GM19239 (cell line): ENCODE measurements around the gene HECTD2.
"Not testable (repeated sequence)": the region's sequence is repeated elsewhere in the genome, so short reads cannot be mapped to it uniquely, and the experiment has no call there.

Experiments used
- DNase-seq: peaks from one replicate; pipeline ENCODE4 v3.0.0; 2011; ENCODE audit warnings: low spot score; ENCODE audit not compliant: insufficient read length
- FAIRE-seq: peaks from 2 replicates; lab custom pipeline; 2011; peaks lifted over from hg19 to GRCh38; lab: Jason Lieb, UNC

The HECTD2 gene

GRCh38 chr10:91411621-91412020, 1.5 kb downstream of the HECTD2 start:
- FAIRE-seq (no peak), DNase-seq (no peak)

GRCh38 chr10:91412354-91413087, 2.4 kb downstream of the HECTD2 start:
- DNase-seq (no peak), FAIRE-seq (no peak)

DNA sequence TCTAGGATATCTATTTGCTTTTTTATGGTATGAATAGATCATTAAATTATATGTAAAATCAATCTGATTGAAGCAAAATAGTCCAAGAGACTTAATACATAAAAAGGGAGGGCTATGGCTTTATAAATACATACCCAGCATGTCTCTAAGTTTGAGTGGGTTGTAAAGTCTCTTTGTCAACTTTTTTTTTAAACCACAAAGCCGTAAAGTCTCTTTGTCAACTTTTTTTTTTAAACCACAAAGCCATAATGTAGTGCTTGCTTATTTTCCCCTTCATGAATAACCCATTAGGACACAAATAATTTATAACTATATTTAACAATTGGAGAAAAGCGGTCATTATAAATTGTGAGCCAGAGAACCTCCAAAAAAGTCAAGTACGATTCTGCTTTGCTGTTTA, 5.7 kb downstream of the HECTD2 start:
- FAIRE-seq: no peak
- no peak for DNase-seq

DNA sequence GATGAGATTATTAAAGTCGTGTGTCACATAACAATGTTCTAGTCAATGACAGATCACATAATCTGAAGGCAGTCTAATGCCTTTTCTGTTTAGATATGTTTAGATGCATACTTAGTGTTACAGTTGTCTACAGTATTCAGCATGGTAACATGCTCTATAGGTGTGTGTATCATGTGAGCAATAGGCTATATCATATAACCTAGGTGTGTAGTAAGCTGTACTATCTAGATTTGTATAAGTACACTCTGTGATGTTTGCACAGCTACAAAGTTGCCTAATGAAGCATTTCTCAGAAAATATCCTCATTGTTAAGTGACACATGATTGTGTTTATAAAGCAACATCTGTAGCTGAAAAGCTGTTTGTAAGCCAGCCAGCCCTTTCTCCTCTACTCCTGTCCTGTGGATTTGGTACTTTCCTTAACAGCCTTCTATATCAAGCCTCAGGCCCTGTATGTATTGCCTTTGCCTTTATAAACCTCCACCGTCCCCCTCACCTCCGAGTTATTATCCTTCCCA, 6.3 kb downstream of the HECTD2 start:
- FAIRE-seq (no peak), DNase-seq (no peak)

DNA sequence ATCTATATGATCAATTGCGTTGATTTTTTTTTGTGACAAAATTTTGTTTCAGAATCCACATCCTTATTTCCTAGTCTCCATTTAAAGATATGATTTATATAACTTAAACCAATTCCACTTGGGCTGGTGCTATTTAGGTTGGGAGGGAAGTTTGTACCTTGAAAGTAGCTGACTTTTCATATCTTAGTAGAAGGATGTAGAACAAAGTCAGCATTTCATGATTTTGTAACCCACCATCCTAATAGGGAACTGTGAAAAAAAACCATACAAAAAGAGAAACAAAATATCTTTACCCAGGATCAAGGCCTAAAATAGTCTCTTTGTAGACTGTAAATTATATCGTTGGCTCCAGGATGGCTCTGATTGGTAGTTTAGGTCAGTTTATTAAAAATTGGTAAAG, 8.3 kb downstream of the HECTD2 start:
- DNase-seq (no peak), FAIRE-seq (no peak)

- FAIRE-seq (no peak), DNase-seq (no peak)
Observed at GRCh38 chr10:91420868-91421267, 10.7 kb downstream of the HECTD2 start.

- DNase-seq (no peak), FAIRE-seq (no peak)
Observed at GRCh38 chr10:91422915-91423314, 12.8 kb downstream of the HECTD2 start.

- FAIRE-seq (no peak), DNase-seq (no peak)
Observed at GRCh38 chr10:91424016-91424415, 13.9 kb downstream of the HECTD2 start.

DNA sequence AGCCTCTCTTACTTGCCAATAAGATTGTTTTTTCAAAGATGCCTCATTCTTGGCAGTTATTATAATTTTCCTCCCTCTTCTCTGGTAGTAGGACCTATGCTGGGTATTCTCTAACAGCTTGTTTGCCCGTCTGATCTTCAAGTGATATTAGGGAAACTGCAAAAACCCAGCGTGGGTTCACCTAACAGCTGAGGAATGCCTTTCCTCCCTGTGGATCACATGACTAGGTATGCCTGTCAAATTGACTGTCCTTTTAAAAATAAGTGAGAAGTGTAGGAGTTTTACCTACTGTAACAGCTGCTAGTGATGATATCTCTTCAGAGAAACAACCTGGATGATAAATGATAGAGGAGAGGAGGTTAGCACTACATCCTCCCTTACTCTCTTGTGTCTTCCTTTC, 22.0 kb downstream of the HECTD2 start:
- no peak for FAIRE-seq
- DNase-seq: no peak

DNA sequence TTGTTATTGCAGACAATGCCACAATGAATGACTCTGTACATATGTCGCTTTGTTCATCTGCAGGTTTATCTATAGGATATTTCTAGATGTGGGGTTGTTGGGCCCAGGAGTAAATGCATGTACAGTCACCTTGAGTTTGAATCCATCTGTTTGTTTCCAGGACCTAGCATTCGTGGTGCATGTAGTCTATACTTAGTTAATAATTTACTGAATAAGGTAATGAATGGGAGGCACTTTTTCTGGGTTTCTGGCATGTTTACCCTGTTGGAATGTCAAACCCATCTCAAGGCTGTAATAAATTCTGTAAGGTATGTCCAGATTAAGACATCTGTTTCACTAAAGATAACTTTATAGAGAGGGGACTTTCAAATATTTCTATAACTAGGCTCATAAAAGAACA, 23.5 kb downstream of the HECTD2 start:
- DNase-seq (no peak), FAIRE-seq (no peak)

- FAIRE-seq (no peak), DNase-seq (no peak)
Observed at GRCh38 chr10:91434041-91434440, 23.9 kb downstream of the HECTD2 start.

- FAIRE-seq: no peak
- DNase-seq: no peak
Observed at GRCh38 chr10:91435241-91435640, 25.1 kb downstream of the HECTD2 start.

GRCh38 chr10:91438228-91438627, 28.1 kb downstream of the HECTD2 start:
- not testable (repeated sequence) for DNase-seq, FAIRE-seq

GRCh38 chr10:91444211-91445182, 34.4 kb downstream of the HECTD2 start:
- FAIRE-seq (no peak), DNase-seq (no peak)

- DNase-seq: no peak
- no peak for FAIRE-seq
Observed at GRCh38 chr10:91452063-91452462, 41.9 kb downstream of the HECTD2 start.

GRCh38 chr10:91453535-91453934, 43.4 kb downstream of the HECTD2 start:
- no peak for FAIRE-seq

DNA sequence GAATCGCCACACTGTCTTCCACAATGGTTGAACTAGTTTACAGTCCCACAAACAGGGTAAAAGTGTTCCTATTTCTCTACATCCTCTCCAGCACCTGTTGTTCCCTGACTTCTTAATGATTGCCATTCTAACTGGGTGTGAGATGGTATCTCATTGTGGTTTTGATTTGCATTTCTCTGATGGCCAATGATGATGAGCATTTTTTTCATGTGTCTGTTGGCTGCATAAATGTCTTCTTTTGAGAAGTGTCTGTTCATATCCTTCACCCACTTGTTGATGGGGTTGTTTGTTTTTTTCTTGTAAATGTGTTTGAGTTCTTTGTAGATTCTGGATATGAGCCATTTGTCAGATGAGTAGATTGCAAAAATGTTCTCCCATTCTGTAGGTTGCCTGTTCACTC, 45.0 kb downstream of the HECTD2 start:
- DNase-seq, FAIRE-seq: not testable (repeated sequence)

More at GRCh38 chr10:91453535-91453934, 43.4 kb downstream of the HECTD2 start:
- DNase-seq: no peak

- FAIRE-seq: no peak
- no peak for DNase-seq
Observed at GRCh38 chr10:91460681-91461080, 50.5 kb downstream of the HECTD2 start.

DNA sequence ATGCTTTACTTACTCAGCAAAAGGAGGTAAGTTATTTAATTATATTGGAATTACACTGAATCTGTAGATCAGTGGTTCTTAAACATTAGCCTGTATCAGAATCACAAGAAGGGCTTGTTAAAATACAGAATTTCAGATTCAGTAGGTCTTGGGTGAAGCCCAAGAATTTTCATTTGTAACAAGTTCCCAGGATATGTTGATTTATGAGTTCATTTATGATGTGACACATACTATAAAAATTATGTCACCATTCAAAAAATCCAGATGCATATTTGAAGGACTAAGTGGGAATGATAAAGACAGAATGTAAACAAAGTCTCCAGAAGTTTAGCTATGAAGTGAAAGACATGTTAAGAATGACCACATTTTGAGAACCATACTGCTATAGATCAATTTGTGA, 52.3 kb downstream of the HECTD2 start:
- no peak for DNase-seq
- FAIRE-seq: peak; percentile 73

DNA sequence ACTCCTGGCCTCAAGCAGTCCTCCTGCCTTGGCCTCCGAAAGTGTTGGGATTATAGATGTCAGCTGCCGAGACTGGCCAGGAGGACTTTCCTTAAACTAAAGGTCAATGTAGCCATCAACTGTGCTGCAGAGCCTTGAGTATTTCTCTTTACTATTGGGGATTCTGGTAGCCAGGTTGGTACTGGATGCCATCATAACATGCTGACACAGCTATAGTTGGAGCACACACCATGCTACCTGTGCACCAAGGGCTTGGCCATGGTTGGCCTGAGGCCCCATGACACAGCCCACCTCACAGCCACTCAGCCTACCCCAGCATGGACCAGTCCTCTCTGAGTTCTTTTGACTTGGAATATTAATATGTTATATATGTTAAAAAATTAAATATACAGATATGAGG, 54.4 kb downstream of the HECTD2 start:
- DNase-seq (no peak), FAIRE-seq (no peak)

- FAIRE-seq: no peak
- no peak for DNase-seq
Observed at GRCh38 chr10:91465261-91465660, 55.1 kb downstream of the HECTD2 start.
